HG03469 (cell line): ENCODE results near the gene GALNT13.

Source experiments
- ATAC-seq: cut with Tn5 transposase; IDR thresholded peaks from one replicate; pipeline ENCODE4 v1.9.1; 2021; ENCODE audit warnings: mild to moderate bottlenecking, moderate library complexity, moderate number of reproducible peaks; ENCODE audit not compliant: unreplicated experiment

The GALNT13 gene

GRCh38 chr2:154097833-154098398, 226.2 kb downstream of the GALNT13 start:
- no peak for ATAC-seq

- ATAC-seq, result no peak
Measured at GRCh38 chr2:154120706-154121105, 249.0 kb downstream of the GALNT13 start.

- ATAC-seq, result no peak
Measured at GRCh38 chr2:154125891-154126290, 254.2 kb downstream of the GALNT13 start.

GRCh38 chr2:154130821-154131220, 259.1 kb downstream of the GALNT13 start:
- no peak for ATAC-seq

- no peak for ATAC-seq
Measured at GRCh38 chr2:154132827-154133226, 261.1 kb downstream of the GALNT13 start.

GRCh38 chr2:154133823-154134222, 262.1 kb downstream of the GALNT13 start:
- ATAC-seq, result no peak

- no peak for ATAC-seq
Measured at GRCh38 chr2:154140249-154141025, 268.7 kb downstream of the GALNT13 start.

- ATAC-seq, result no peak
Measured at GRCh38 chr2:154142480-154142879, 270.8 kb downstream of the GALNT13 start.

- no peak for ATAC-seq
Measured at GRCh38 chr2:154143105-154143504, 271.4 kb downstream of the GALNT13 start.

- no peak for ATAC-seq
Measured at GRCh38 chr2:154158101-154158500, 286.4 kb downstream of the GALNT13 start.

GRCh38 chr2:154161286-154161685, 289.6 kb downstream of the GALNT13 start:
- ATAC-seq, result no peak

- no peak for ATAC-seq
Measured at GRCh38 chr2:154170400-154170799, 298.7 kb downstream of the GALNT13 start.

GRCh38 chr2:154173164-154173563, 301.4 kb downstream of the GALNT13 start:
- no peak for ATAC-seq

GRCh38 chr2:154173919-154174318, 302.2 kb downstream of the GALNT13 start:
- ATAC-seq, result no peak

GRCh38 chr2:154182008-154182407, 310.3 kb downstream of the GALNT13 start:
- ATAC-seq, result no peak

GRCh38 chr2:154187948-154188347, 316.2 kb downstream of the GALNT13 start:
- ATAC-seq, result no peak

GRCh38 chr2:154189953-154190352, 318.2 kb downstream of the GALNT13 start:
- no peak for ATAC-seq

- ATAC-seq, result no peak
Measured at GRCh38 chr2:154193246-154193645, 321.5 kb downstream of the GALNT13 start.

- ATAC-seq, result no peak
Measured at GRCh38 chr2:154194909-154195643, 323.4 kb downstream of the GALNT13 start.

GRCh38 chr2:154195644-154196195, 324.0 kb downstream of the GALNT13 start:
- ATAC-seq, result no peak

- ATAC-seq, result no peak
Measured at GRCh38 chr2:154198866-154199265, 327.1 kb downstream of the GALNT13 start.

GRCh38 chr2:154203206-154203605, 331.5 kb downstream of the GALNT13 start:
- no peak for ATAC-seq
